ENCODE results near the gene FAM174C.

- TF ChIP-seq CTCF (IDR thresholded peaks at IDR 0.05), result no peak
- TF ChIP-seq POLR2A (IDR thresholded peaks at IDR 0.05), result no peak
Observed at GRCh38 chr19:1309977-1310852, 34.9 kb downstream of the FAM174C start.
